Activated CD8-positive, alpha-beta memory T cell treated with anti-CD3 and anti-CD28 coated beads, Interleukin-2, amount 50 U/mL, for 1 hour (primary cell): ENCODE data around the gene TOP3B.

ENCODE experiments used
- DNase-seq: peaks from one replicate; pipeline ENCODE4 v3.0.0-alpha.2; 2020; ENCODE audit errors: extremely low read depth

The TOP3B gene

GRCh38 chr22:22011964-22012363 lies 29.4 kb upstream of the TOP3B start:
- DNase-seq = no peak

GRCh38 chr22:22010358-22010757 lies 27.8 kb upstream of the TOP3B start:
- no peak for DNase-seq

- DNase-seq = no peak
Observed at GRCh38 chr22:22009661-22010060, 27.1 kb upstream of the TOP3B start.

- no peak for DNase-seq
Observed at GRCh38 chr22:22006596-22006990, 24.0 kb upstream of the TOP3B start.

- DNase-seq = no peak
Observed at GRCh38 chr22:22005945-22006595, 23.5 kb upstream of the TOP3B start.

- no peak for DNase-seq
Observed at GRCh38 chr22:22003233-22003632, 20.6 kb upstream of the TOP3B start.

- no peak for DNase-seq
Observed at GRCh38 chr22:22002526-22003055, 20.0 kb upstream of the TOP3B start.

GRCh38 chr22:22001664-22002525 lies 19.3 kb upstream of the TOP3B start:
- no peak for DNase-seq

- no peak for DNase-seq
Observed at GRCh38 chr22:21998595-21999247, 16.1 kb upstream of the TOP3B start.

GRCh38 chr22:21996175-21996720 lies 13.7 kb upstream of the TOP3B start:
- DNase-seq = no peak

- DNase-seq = no peak
Observed at GRCh38 chr22:21995660-21996059, 13.1 kb upstream of the TOP3B start.

GRCh38 chr22:21994881-21995444 lies 12.4 kb upstream of the TOP3B start:
- DNase-seq = no peak

GRCh38 chr22:21992593-21993237 lies 10.1 kb upstream of the TOP3B start:
- no peak for DNase-seq

GRCh38 chr22:21991774-21992173 lies 9.2 kb upstream of the TOP3B start:
- no peak for DNase-seq

GRCh38 chr22:21991304-21991596 lies 8.7 kb upstream of the TOP3B start:
- no peak for DNase-seq

GRCh38 chr22:21990445-21991303 lies 8.1 kb upstream of the TOP3B start:
- DNase-seq = no peak

- no peak for DNase-seq
Observed at GRCh38 chr22:21989049-21989448, 6.5 kb upstream of the TOP3B start.

- DNase-seq = no peak
Observed at GRCh38 chr22:21985214-21985613, 2.6 kb upstream of the TOP3B start.

- no peak for DNase-seq
Observed at GRCh38 chr22:21984793-21985192, 2.2 kb upstream of the TOP3B start.

- no peak for DNase-seq
Observed at GRCh38 chr22:21981874-21982273, 713 bp downstream of the TOP3B start.

GRCh38 chr22:21980547-21980946 lies 2.0 kb downstream of the TOP3B start:
- no peak for DNase-seq
